A549 (cell line): ENCODE results near the gene CABP4.
"Not testable (repeated sequence)": the region's sequence is repeated elsewhere in the genome, so short reads cannot be mapped to it uniquely, and the experiment has no call there.

Experiments
- BHLHE40 ChIP-seq: IDR thresholded peaks from 2 replicates; pipeline ENCODE4 v1.6.1; 2012; ENCODE audit warnings: low read depth, low read length, inconsistent platforms
- CTCF ChIP-seq: fragments of >200 bp; sonication (Bioruptor Twin); formaldehyde crosslinking; IDR thresholded peaks from 3 replicates; pipeline ENCODE4 v1.5.1; 2016
- NPAS2 ChIP-seq: fragments of 250-450 bp; sonication (Bioruptor Pico); IDR thresholded peaks from 2 replicates; pipeline ENCODE4 v1.8.0; 2022; ENCODE audit warnings: mild to moderate bottlenecking, moderate library complexity, borderline replicate concordance
- PHF8 ChIP-seq: fragments of 200-600 bp; sonication (generic); IDR thresholded peaks from 2 replicates; pipeline ENCODE4 v1.6.1; 2016; ENCODE audit warnings: low read depth, mild to moderate bottlenecking, antibody characterized with exemption, moderate library complexity, borderline replicate concordance
- POLR2A ChIP-seq: IDR thresholded peaks from 2 replicates; pipeline ENCODE4 v1.6.1; 2012; ENCODE audit warnings: mild to moderate bottlenecking, low read length
- POLR2AphosphoS2 ChIP-seq: conservative IDR thresholded peaks from 2 replicates; pipeline ENCODE4 v1.6.1; 2012; ENCODE audit warnings: low read length, improper control_type of control experiment, inconsistent platforms
- RNF2 ChIP-seq: fragments of 200-600 bp; sonication (generic); IDR thresholded peaks from 2 replicates; pipeline ENCODE4 v1.6.1; 2016; ENCODE audit warnings: low read depth, mild to moderate bottlenecking, antibody characterized with exemption, moderate library complexity, borderline replicate concordance

- TF ChIP-seq PHF8; CTCF; POLR2A; BHLHE40; POLR2AphosphoS2; NPAS2 (CRISPR knock-in tag); RNF2: not testable (repeated sequence)
Measured at GRCh38 chr11:67476692-67477091, 21.5 kb downstream of the CABP4 start.
